ENCODE data around the gene SPZ1.
"Not testable (repeated sequence)": the region's sequence is repeated elsewhere in the genome, so short reads cannot be mapped to it uniquely, and the experiment has no call there.

SPZ1 gene

GRCh38 chr5:80319702-80320101, at the start of gene SPZ1:
Gene SPZ1, plus strand, starts transcription at chr5:80320002. Its CDS starts 214 bp downstream, at chr5:80320216.
- Histone ChIP-seq H3K9me3 (replicated peaks; ENCODE audit: insufficient read depth, low read length) (no peaks in the 10 kb centered on the region), H3K4me2 (ENCODE audit: low read depth, low read length) (no peak within 1 kb of the TSS), H3K4me3 (ENCODE audit: low read length) (no peak within 1 kb of the TSS), H3K27me3 (replicated peaks; ENCODE audit: insufficient read depth, low read length) (no peaks in the 10 kb centered on the region), H3K9me2 (replicated peaks; ENCODE audit: insufficient read depth, low read length) (no peaks in the 10 kb centered on the region), H2AFZ (ENCODE audit: low read length) (no peak within 1 kb of the TSS), H4K20me1 (ENCODE audit: insufficient read depth, low read length) (no peaks in the 10 kb centered on the region), H3K79me2 (ENCODE audit: low read length) (no peaks in the 10 kb centered on the region), H3K36me3 (replicated peaks; ENCODE audit: insufficient read depth, low read length) (no peaks in the 10 kb centered on the region), H3K4me1 (ENCODE audit: low read length) (no peaks in the 10 kb centered on the region), H3K27ac (ENCODE audit: low read length) (no peak within 1 kb of the TSS), H3F3A (ENCODE audit: insufficient read depth, low read length) (no peaks in the 10 kb centered on the region), H3K9ac (ENCODE audit: low read length) (no peak within 1 kb of the TSS)
- TF ChIP-seq CTCF (IDR thresholded peaks at IDR 0.05; ENCODE audit: low read length) (no peak), EZH2 (optimal IDR thresholded peaks at IDR 0.05; ENCODE audit: low read depth, low read length) (no peak), EZH2phosphoT487 (IDR thresholded peaks at IDR 0.05; ENCODE audit: low read length) (no peak)
- DNase-seq, result no peak

GRCh38 chr5:80270543-80270942, 49.3 kb upstream of the SPZ1 start:
- not testable (repeated sequence) for H3K79me2 ChIP-seq (ENCODE audit: low read length); H3K9ac ChIP-seq (ENCODE audit: low read length); H3K27ac ChIP-seq (ENCODE audit: low read length); H3K9me3 ChIP-seq (replicated peaks; ENCODE audit: insufficient read depth, low read length); H3K4me3 ChIP-seq (ENCODE audit: low read length); H3K4me1 ChIP-seq (ENCODE audit: low read length); H3K36me3 ChIP-seq (replicated peaks; ENCODE audit: insufficient read depth, low read length); H3K27me3 ChIP-seq (replicated peaks; ENCODE audit: insufficient read depth, low read length); H3K9me2 ChIP-seq (replicated peaks; ENCODE audit: insufficient read depth, low read length); H3K4me2 ChIP-seq (ENCODE audit: low read depth, low read length); H3F3A ChIP-seq (ENCODE audit: insufficient read depth, low read length); DNase-seq; H4K20me1 ChIP-seq (ENCODE audit: insufficient read depth, low read length); H2AFZ ChIP-seq (ENCODE audit: low read length)

GRCh38 chr5:80275347-80275746, 44.5 kb upstream of the SPZ1 start:
- no peaks in the 10 kb centered on the region for H3K36me3 ChIP-seq (replicated peaks; ENCODE audit: insufficient read depth, low read length)
- H3K9me2 ChIP-seq (replicated peaks; ENCODE audit: insufficient read depth, low read length), result no peaks in the 10 kb centered on the region
- no peaks in the 10 kb centered on the region for H3K79me2 ChIP-seq (ENCODE audit: low read length)
- no peaks in the 10 kb centered on the region for H3K9me3 ChIP-seq (replicated peaks; ENCODE audit: insufficient read depth, low read length)
- no peaks in the 10 kb centered on the region for H4K20me1 ChIP-seq (ENCODE audit: insufficient read depth, low read length)
- H3F3A ChIP-seq (ENCODE audit: insufficient read depth, low read length), result no peaks in the 10 kb centered on the region
- H3K4me1 ChIP-seq (ENCODE audit: low read length), result no peaks in the 10 kb centered on the region
- no peak overlapping the region for H3K4me2 ChIP-seq (ENCODE audit: low read depth, low read length)
- no peak overlapping the region for H3K4me3 ChIP-seq (ENCODE audit: low read length)
- H2AFZ ChIP-seq (ENCODE audit: low read length), result no peak overlapping the region
- H3K9ac ChIP-seq (ENCODE audit: low read length), result no peak overlapping the region
- TF ChIP-seq EZH2phosphoT487 (IDR thresholded peaks at IDR 0.05; ENCODE audit: low read length) (no peak), EZH2 (optimal IDR thresholded peaks at IDR 0.05; ENCODE audit: low read depth, low read length) (no peak), CTCF (IDR thresholded peaks at IDR 0.05; ENCODE audit: low read length) (peak; percentile 35)
- no peaks in the 10 kb centered on the region for H3K27me3 ChIP-seq (replicated peaks; ENCODE audit: insufficient read depth, low read length)
- no peak for DNase-seq
- no peak overlapping the region for H3K27ac ChIP-seq (ENCODE audit: low read length)

- no peak overlapping the region for H3K4me2 ChIP-seq (ENCODE audit: low read depth, low read length)
These were observed 43.6 kb upstream of the SPZ1 start for GRCh38 chr5:80276186-80276585.

More at GRCh38 chr5:80276186-80276585, 43.6 kb upstream of the SPZ1 start:
- Histone ChIP-seq H3K79me2 (ENCODE audit: low read length) (no peaks in the 10 kb centered on the region), H3K9me3 (replicated peaks; ENCODE audit: insufficient read depth, low read length) (no peaks in the 10 kb centered on the region), H3F3A (ENCODE audit: insufficient read depth, low read length) (no peaks in the 10 kb centered on the region), H3K4me1 (ENCODE audit: low read length) (no peaks in the 10 kb centered on the region), H4K20me1 (ENCODE audit: insufficient read depth, low read length) (no peaks in the 10 kb centered on the region), H3K9ac (ENCODE audit: low read length) (no peak overlapping the region), H3K27me3 (replicated peaks; ENCODE audit: insufficient read depth, low read length) (no peaks in the 10 kb centered on the region), H3K4me3 (ENCODE audit: low read length) (no peak overlapping the region), H2AFZ (ENCODE audit: low read length) (no peak overlapping the region), H3K36me3 (replicated peaks; ENCODE audit: insufficient read depth, low read length) (no peaks in the 10 kb centered on the region), H3K9me2 (replicated peaks; ENCODE audit: insufficient read depth, low read length) (no peaks in the 10 kb centered on the region), H3K27ac (ENCODE audit: low read length) (no peak overlapping the region)
- no peak for DNase-seq
- no peak for TF ChIP-seq EZH2 (optimal IDR thresholded peaks at IDR 0.05; ENCODE audit: low read depth, low read length)
- no peak for TF ChIP-seq CTCF (IDR thresholded peaks at IDR 0.05; ENCODE audit: low read length)
- no peak for TF ChIP-seq EZH2phosphoT487 (IDR thresholded peaks at IDR 0.05; ENCODE audit: low read length)

Measured in MM.1S (cell line).